Gastrocnemius medialis (tissue), 4 donors: ENCODE results near the gene MTHFD2L.

ENCODE experiments used
- CTCF ChIP-seq, 5 experiments: fragments of 450-650 bp in 3 of 5; fragments of 200-600 bp in 2 of 5; sonication (generic) in 2 of 5; IDR thresholded peaks in 4 of 5; conservative IDR thresholded peaks in 1 of 5; 1 replicate in 4 of 5; 2 replicates in 1 of 5; pipeline ENCODE4 v1.5.1; 2016 to 2019; ENCODE audit warnings: antibody characterized with exemption in 5 of 5, mild to moderate bottlenecking in 3 of 5, moderate library complexity in 3 of 5
- POLR2A ChIP-seq, 2 donors: fragments of 450-650 bp; IDR thresholded peaks; one replicate each; pipeline ENCODE4 v1.6.1; 2017; ENCODE audit warnings: antibody characterized with exemption in 2 of 2, mild to moderate bottlenecking in 2 of 2, moderate library complexity in 2 of 2

- no peak for TF ChIP-seq CTCF (IDR thresholded peaks at IDR 0.05 in 4 of 5, conservative IDR thresholded peaks at IDR 0.05 in 1 of 5)
- TF ChIP-seq POLR2A (IDR thresholded peaks at IDR 0.05): no peak
These were observed 108.2 kb downstream of the MTHFD2L start for GRCh38 chr4:74266081-74266480.
